HG03565 (cell line): Measurements from ENCODE around the gene CORO2B.
"Not testable (repeated sequence)": the region's sequence is repeated elsewhere in the genome, so short reads cannot be mapped to it uniquely, and the experiment has no call there.

ENCODE experiments used
- ATAC-seq: cut with Tn5 transposase; IDR thresholded peaks from one replicate; pipeline ENCODE4 v1.9.1; 2021; ENCODE audit warnings: mild to moderate bottlenecking, moderate library complexity; ENCODE audit not compliant: unreplicated experiment

Gene CORO2B

GRCh38 chr15:68604840-68605478, 26.2 kb downstream of the CORO2B start:
- not testable (repeated sequence) for ATAC-seq

- ATAC-seq, result no peak
Measured at GRCh38 chr15:68606375-68606774, 27.6 kb downstream of the CORO2B start.

- no peak for ATAC-seq
Measured at GRCh38 chr15:68608206-68608843, 29.5 kb downstream of the CORO2B start.

- no peak for ATAC-seq
Measured at GRCh38 chr15:68608844-68609232, 30.0 kb downstream of the CORO2B start.

GRCh38 chr15:68609629-68610028, 30.8 kb downstream of the CORO2B start:
- ATAC-seq, result no peak

GRCh38 chr15:68610825-68611224, 32.0 kb downstream of the CORO2B start:
- ATAC-seq, result no peak

- no peak for ATAC-seq
Measured at GRCh38 chr15:68612503-68612902, 33.7 kb downstream of the CORO2B start.

GRCh38 chr15:68612979-68613740, 34.4 kb downstream of the CORO2B start:
- no peak for ATAC-seq

GRCh38 chr15:68614286-68615035, 35.7 kb downstream of the CORO2B start:
- ATAC-seq, result no peak

- no peak for ATAC-seq
Measured at GRCh38 chr15:68615301-68615700, 36.5 kb downstream of the CORO2B start.

GRCh38 chr15:68615811-68616210, 37.0 kb downstream of the CORO2B start:
- no peak for ATAC-seq

GRCh38 chr15:68616397-68616796, 37.6 kb downstream of the CORO2B start:
- no peak for ATAC-seq

- ATAC-seq, result no peak
Measured at GRCh38 chr15:68617001-68617400, 38.2 kb downstream of the CORO2B start.

GRCh38 chr15:68617777-68618176, 39.0 kb downstream of the CORO2B start:
- no peak for ATAC-seq

- ATAC-seq, result no peak
Measured at GRCh38 chr15:68618394-68618793, 39.6 kb downstream of the CORO2B start.

GRCh38 chr15:68618908-68619698, 40.3 kb downstream of the CORO2B start:
- no peak for ATAC-seq

- no peak for ATAC-seq
Measured at GRCh38 chr15:68620721-68621527, 42.1 kb downstream of the CORO2B start.

- no peak for ATAC-seq
Measured at GRCh38 chr15:68621535-68621934, 42.7 kb downstream of the CORO2B start.

- no peak for ATAC-seq
Measured at GRCh38 chr15:68623301-68623892, 44.6 kb downstream of the CORO2B start.
